GF-D8 (cell line): ENCODE data around the gene SPOUT1.
A peak's percentile ranks its signal among the peaks of the same experiment; 100 is the strongest.

Experiments used
- DNase-seq: peaks from one replicate; lab custom pipeline; 2025; lab: John Stamatoyannopoulos, UW

Gene SPOUT1

DNA sequence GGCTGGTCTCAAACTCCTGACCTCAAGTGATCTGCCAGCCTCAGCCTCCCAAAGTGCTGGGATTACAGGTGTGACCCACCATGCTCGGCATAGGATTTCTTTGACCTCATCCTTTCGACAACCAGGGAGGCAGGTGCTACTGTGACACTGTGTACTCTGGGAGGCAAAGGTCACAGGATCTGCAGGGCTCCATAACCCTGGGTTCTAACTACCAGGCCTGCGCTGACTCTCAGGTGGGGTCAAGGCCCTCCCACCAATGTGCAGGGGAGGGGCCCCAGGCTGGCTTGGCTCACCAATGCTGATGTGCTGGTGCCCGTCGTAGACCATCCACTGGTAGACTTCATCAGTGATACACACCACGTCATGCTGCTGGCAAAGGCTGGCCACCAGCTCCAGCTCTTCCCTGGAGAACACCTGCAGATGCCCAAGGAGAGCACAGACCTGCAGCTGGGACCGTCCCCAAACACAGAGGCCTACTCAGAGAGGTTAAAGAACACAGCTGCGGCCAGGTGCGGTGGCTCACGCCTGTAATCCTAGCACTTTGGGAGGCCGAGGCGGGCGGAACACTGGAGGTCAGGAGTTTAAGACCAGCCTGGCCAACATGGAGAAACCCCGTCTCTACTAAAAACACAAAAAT is 7.0 kb upstream of the SPOUT1 start:
- no peak for DNase-seq

DNA sequence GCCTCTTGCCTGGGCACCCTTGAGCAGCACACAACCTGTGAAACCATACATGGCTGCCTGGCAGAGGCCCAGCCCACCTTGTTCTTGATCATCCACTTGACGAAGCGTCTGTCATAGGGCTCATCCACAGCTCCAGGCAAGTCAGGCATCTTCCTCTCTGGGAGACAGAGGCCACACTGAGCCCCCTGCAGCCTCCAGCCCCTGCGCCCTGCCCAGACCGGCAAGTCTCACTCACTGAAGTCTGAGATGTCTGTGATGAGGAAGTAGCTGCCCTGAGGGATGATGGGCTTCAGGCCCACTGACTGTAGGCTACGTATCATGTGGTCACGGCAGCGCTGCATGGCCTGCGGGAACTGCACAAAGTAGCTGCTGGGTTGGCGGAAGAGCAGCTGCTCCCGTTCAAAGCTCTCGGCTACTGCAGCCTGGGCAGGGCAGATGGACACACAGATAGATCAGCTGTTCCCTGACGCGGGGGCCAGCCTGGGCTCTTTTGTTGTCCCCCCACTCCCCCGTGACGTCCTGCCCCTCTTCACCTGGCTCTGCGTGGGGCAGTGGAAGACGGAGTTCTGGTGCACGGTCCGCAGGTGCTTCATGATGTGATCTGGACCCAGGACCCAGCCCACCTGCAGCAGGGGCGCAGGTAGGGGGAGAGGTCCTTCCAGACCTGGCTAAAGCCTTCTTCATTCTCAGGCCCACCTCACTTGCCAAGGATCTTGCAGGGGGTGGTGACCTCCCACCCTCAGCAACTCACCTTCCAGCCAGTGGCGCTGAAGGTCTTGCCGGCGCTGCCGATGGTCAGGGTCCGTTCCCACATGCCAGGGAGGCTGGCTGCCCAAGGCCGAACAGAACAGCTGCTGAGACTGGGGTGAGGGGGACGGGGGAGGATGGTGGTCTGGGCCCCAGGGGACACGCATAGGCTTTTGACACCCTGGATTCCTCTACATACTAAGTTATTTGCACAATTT is 5.9 kb upstream of the SPOUT1 start:
- DNase-seq: no peak

DNA sequence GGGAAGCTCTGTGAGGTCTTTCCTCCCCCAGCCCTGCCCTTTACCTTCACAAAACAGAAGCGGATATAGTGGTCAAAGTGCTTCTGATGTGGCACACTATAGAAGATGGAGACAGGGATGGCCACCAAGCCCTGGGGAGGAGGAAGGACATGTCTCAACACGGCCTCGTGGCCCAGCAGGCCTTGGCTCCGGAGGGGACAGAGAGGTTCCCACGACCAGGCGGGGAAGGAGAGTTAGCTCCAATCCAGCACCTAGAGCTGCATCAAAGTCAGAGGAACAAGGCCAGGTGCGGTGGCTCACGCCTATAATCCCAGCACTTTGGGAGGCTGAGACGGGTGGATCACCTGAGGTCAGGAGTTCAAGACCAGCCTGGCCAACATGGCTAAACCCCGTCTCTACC is 4.1 kb upstream of the SPOUT1 start:
- DNase-seq: no peak

DNA sequence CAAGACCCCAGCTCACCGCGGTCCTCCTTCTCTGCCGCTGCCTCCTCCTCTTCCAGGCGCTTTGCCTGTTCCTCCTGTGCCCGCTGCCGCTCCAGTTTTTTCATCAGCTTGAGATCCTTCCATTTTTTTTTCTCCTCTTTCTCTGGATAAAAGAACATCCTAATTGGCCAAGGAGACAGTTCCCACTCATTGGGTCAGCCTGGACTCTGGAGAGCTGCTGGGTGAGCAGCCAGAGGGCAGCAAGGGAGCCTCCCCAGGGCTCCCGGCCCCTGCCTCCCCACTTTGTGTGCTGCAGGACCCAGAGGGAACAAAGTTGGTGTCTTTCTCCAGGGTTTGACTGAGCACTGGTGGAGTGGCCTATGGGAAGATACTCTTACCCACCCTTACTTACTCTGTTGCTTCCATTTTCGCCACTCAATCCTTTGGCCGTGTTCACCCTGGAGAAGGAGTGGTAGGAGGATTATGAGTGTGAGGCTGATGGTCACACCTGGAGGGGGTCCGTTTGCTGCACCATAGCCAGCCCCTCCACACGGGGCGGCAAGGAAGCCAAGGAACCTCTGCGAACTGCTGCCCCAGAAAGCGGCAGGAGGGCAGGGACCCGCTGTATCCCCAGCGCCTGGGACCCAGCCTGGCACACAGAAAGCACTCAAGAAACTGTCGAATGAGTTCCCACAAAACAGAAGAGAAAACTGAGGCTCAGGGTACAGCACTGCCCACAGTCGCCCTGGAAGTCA is 708 bp downstream of the SPOUT1 start:
- DNase-seq: no peak

DNA sequence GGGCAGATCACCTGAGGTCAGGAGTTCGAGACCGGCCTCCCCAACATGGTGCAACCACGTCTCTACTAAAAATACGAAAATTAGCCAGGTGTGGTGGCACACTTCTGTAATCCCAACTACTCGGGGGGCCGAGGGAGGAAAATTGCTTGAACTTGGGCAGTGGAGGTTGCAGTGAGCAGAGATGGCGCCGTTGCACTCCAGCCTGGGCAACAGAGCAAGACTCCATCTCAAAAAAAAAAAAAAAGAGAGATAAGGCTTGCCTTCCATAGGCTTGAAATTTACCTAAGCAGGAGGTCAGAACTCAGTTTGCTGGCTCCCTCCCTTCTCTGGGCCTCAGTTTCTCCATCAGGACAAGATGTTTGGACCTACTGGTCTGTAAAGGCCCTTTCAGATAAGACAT is 1.3 kb downstream of the SPOUT1 start:
- DNase-seq: no peak

DNA sequence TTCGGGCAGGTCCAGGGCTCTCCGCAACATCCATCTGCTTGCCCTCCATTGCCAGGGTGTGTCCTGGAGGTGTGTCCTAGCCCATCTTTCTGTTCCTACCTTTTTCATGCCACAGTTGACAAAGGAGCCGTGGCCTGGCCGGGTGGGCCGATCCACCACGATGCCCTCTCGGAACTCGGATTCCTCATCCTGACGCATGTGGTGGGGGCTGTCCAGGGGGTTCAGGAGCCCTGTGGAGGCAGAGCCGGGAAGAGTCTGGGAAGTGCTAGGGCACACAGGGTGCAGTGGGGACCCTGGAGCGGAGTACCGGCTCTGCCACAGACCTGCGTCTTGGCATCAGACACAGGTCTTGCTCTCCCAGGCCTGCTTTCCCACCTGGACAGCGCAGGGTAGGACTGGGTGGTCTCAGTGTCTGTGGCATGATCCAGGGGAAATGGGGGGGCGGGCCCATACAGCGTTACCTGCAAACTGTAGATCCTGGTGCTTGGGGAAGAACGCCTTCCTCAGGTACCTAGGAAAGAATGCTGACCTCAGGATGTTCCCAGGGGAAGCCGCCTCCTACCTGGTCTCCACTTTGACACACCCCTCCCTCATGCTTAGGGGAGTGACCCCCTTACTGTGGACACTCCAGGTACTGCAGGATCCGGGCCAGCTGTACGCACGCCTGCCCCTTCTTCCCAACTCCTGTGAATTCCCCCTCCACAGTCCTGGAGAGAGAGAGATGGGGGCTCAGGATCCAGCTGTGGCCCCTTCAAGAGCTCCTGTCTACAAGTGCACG is 3.5 kb downstream of the SPOUT1 start:
- DNase-seq: no peak

DNA sequence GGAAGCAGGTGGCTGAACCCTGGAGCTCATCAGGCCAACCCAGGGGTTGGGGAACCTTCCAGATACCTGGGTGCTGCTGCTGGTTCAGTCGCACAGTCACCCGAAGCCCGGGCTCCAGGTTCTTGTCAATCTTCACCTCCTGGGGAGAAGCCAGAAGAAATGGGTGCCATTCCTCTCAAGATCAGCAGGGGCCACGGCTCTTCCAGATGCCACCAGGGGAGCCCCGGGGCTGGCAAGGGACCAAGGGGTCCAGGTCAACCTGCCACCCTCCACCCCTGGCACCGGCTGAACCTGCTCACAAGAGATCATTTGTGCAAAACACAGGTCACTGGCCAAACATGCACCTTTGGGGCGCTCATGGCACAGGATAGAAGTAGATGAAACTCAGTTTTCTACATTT is 4.7 kb downstream of the SPOUT1 start:
- no peak for DNase-seq

DNA sequence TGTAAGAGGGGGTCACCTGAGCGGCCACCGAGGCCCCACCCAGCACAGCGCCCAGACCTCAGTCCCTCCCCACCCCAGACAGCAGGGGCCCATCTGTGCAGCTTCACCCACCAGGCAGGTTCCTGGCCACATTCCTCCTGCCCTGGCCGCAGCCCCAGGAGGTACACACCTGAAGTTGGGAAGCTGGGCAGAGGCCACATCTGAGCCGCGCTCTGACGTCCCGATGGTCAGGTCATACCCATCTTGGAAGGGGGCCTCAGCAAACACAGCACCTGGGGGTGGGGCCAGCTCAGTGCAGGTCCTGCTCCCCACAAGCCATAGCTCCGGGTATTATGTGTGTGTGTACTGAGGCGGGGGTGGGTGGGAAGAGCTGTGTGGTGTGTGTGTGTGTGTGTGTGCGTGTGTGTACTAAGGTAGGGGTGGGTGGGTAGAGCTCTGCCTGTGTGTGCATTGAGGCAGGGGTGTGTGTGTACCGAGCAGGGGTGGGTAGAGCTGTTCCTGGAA is 5.6 kb downstream of the SPOUT1 start:
- no peak for DNase-seq

DNA sequence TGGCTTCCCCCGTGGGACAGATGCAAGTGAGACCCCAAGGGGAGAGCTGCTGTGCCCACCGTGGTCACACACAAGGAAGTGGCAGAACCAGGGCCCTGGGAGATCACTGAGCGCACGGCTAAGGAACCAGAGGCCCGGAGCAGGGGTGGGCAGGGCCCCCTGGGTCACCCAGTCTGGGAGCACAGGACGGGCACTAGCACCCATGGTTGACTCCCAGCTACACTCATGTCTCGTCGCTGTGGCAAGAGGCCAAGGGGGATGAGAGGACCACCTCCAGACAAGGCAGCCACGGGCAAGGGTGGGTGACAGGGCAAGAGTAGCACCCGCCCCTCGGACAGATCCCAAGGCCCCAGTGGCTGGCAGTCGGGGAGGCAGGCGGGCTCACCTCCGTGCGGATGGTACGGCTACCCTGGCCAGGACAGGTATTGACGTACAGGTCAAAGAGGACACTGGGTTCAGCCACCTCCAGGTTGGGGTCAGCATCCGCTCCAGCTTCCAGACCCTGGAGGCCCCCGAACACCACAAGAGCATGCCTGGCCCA is 6.2 kb downstream of the SPOUT1 start:
- DNase-seq: no peak

DNA sequence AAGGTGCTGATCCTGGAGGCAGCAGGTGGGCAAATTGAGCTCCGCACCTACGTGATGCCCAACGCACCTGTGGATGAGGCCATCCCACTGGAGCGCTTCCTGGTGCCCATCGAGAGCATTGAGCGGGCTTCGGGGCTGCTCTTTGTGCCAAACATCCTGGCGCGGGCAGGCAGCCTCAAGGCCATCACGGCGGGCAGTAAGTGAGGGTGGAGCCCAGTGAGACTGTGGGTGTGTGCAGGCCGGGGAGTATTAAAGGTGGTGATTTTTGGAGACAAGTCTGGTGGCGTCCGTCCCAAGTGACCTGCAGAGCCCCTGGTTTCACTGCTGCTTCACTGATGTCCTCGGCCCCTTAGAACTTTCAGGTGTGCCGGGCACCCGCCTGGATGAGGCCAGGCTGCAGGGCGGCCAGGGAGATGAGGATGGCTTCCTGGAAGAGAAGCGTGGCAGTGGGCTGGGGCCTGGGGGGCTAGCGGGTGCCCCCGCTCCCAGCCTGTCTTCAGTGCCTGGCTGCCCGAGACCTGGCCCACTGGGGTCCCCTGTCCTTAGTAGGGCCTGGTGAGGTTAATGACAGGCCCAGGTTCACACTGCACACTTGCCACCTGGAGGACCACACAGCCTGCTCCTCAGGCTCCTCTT is 7.1 kb downstream of the SPOUT1 start:
- no peak for DNase-seq

DNA sequence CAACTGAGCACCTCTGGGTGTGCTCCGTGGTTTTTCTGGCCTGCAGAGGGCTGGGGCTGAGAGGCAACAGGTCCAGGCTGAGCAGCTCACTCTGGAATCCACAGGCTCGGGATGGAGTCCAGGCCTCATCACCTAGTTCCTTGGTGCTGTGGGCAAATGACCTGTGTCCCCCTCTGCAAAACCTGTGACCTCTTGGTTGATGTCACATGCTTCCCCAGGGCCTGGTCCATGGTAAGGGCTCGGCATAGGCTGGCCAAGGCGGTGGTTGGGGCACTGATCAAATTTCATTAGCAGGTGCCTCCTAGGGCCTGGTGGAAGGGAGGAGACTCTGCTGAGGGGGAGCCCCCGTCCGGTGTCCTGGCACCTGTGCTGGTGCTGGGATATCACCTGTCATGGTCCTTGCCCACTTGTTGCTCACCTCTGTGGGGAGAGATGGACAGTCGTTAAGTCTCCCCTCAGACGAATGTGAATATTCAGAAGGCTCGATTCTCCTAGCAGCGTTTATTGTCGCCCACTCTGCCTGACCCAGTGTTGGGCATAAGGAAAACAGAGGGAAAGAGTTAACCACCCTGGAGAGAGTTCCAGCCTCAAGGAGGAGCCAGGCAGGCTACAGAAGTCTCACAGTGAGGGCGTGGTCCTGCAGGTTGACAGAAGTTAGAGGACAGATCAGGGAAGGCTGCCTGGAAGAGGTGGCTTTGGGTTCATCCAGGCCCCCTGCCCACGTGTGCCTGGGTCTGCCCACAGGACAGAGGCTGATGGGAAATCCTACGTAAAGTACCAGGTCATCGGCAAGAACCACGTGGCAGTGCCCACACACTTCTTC is 7.8 kb downstream of the SPOUT1 start:
- no peak for DNase-seq

DNA sequence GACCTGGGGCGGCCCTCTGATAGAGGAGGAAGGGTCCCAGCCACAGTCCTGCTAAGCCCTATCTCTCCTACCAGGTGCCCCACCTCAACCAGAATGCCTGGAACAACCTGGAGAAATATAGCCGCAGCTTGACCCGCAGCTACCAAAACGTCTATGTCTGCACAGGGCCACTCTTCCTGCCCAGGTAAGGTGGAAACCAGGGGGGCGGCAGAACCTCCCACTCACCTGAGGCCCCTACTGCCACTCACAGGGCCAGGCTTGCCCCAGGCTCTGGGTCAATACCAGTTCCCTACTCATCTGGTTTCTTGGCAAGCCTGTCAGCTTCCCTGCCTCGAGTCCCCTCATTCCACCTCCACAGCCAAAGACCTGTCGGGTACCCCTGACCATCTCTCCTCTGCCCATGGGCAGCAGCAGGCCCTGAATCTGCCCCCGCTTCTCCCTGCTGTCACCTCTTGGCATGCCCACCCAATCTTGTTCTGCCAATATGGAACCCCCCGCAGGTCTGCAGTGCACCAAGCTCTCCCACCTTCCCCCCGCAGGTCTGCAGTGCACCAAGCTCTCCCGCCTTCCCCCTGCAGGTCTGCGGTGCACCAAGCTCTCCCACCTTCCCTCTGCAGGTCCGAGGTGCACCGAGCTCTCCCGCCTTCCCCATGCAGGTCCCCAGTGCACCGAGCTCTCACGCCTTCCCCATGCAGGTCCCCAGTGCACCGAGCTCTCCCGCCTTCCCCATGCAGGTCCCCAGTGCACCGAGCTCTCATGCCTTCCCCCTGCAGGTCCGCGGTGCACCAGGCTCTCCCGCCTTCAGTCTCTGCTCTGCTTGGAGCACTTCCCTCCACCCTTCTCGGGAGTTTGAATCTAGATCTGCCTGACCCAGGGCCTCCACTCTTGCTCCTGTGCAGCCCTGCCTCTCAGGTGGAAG is 8.7 kb downstream of the SPOUT1 start:
- DNase-seq: no peak

DNA sequence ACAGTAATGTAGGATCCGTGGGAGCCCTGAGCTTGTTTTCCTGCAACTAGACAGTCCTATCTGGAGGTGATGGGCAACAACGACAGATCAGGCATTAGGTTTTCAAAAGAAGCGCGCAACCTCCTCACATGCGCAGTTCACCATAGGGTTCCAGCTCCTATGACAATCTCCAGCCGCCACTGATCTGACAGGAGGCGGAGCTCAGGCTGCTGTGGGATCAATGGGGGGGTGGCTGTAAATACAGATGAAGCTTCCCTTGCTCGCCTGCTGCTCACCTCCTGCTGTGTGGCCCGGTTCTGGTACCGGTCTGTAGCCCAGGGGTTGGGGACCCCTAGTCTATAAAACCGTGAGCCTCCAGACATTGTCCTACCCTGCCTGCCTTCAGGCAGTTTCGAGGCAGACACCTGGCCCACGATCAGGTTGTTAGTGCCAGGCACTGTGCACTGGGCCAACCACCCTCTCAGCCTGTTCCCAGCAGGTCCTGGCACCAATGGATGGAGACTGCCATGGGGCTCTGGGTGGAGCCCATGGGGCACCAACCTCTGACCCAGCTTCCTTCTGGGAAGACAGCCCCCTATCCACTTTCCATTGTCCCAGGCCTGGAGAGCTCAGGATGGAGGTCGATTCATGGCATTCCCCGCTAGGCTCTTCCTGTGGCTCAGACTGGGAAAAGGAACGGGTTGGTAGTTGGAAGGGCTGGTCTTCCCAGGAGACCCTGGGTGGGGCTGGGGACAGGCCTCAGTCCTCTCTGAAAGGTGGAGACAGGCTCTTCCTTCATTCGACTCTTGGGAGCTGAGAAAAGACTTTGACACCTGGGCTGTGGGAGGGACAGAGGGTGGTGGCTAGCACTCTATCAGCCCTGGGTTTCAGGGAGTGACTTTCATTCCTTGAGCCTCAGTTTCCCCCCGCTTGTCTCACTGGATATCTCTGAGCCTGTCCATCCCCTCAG is 9.6 kb downstream of the SPOUT1 start:
- no peak for DNase-seq

DNA sequence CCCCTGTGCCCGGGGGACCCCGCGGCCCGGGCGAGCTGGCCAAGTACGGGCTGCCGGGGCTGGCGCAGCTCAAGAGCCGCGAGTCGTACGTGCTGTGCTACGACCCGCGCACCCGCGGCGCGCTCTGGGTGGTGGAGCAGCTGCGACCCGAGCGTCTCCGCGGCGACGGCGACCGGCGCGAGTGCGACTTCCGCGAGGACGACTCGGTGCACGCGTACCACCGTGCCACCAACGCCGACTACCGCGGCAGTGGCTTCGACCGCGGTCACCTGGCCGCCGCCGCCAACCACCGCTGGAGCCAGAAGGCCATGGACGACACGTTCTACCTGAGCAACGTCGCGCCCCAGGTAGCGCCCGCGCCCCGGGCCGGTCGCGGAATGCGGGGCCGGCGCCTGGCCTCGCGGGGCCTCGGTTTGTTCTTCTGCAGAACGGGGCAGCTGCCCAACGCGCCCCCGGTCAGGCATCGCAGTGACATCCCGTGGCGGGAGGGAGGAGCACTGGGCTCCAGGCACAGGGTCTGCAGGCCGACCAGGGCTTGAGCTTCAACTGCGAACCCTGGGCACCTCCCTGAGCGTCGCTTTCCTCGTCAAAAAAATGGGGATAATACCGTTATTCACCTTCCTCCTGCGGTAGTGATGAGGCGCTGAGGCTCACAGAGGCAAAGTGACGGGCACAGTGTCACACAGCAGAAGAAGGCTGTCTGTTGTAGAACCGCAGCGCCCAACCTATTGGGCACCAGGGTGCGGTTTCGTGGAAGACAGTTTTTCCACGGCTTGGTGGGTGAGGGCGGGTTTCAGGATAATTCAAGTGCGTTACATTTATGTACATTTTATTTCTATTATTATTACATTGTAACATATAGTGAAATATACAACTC is 10.5 kb downstream of the SPOUT1 start:
- no peak for DNase-seq

DNA sequence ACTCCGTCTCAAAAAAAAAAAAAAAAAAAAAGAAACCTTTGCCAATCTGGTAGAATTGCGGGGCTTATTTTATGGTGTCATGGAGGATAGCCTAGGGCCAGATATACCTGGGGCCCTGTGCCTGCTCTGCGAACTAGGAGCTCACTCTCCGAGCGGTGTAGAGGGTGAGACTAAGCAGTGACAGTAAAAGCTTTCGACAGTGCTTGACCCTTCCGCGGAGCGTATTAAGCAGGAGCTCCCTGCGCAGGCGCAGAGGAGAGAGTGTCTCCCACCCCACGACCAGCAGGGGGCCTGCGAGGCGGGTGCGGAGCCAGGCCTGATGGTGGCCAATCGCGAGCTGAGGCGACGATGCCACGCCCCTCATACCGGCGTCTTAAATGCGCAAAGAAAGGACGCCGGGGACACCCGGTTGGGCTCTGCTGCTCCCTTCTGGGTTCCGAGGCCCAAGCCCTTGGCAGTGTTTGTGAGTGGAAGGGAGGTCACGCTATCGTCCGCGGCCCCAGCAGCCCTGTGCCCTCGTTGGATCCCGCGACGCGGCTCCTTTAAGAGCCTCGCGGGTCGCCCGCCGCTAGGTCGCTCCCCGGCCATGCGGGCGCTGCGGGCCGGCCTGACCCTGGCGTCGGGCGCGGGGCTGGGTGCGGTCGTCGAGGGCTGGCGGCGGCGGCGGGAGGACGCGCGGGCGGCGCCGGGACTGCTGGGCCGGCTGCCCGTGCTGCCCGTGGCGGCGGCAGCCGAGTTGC is 11.3 kb downstream of the SPOUT1 start, which contains the start of gene ENDOG:
TSS of gene ENDOG (plus strand) at position 402 of the 740 bp plus-strand sequence. CDS start at position 587, 185 bp downstream.
- DNase-seq: peak; percentile 88

DNA sequence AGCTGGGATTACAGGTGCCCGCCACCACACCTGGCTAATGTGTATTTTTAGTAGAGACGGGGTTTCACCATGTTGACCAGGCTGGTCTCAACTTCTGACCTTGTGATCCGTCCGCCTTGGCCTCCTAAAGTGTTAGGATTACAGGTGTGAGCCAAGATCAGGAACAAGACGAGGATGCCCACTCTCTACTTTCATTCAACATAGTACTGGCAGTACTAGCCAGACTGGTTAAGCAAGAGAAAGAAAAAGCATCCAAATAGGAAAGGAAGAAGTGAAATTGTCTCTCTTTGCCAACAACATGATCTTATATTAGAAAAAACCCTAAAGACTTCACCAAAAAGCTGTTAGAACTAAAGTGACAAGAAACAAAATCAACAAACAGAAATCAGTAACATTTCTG is 18.7 kb downstream of the SPOUT1 start:
- no peak for DNase-seq
